HTR-8/SVneo (cell line): ENCODE results near the gene LCN1.

ENCODE experiments used
- DNase-seq: peaks from one replicate; pipeline ENCODE4 v3.0.0; 2011; ENCODE audit warnings: low spot score, mixed read lengths; ENCODE audit not compliant: insufficient read length
- FAIRE-seq: peaks from 2 replicates; lab custom pipeline; 2011; peaks lifted over from hg19 to GRCh38; lab: Jason Lieb, UNC

LCN1 gene

GRCh38 chr9:135562235-135562745 lies 41.0 kb downstream of the LCN1 start:
- FAIRE-seq (no peak), DNase-seq (no peak)

- FAIRE-seq: no peak
These were observed 41.8 kb downstream of the LCN1 start for GRCh38 chr9:135563039-135563476.

GRCh38 chr9:135563858-135564257 lies 42.6 kb downstream of the LCN1 start:
- FAIRE-seq (no peak), DNase-seq (no peak)

More at GRCh38 chr9:135563039-135563476, 41.8 kb downstream of the LCN1 start:
- DNase-seq: no peak

- FAIRE-seq (no peak), DNase-seq (no peak)
These were observed 43.9 kb downstream of the LCN1 start for GRCh38 chr9:135565141-135565628.

GRCh38 chr9:135565636-135566035 lies 44.4 kb downstream of the LCN1 start:
- FAIRE-seq (no peak), DNase-seq (no peak)

GRCh38 chr9:135566552-135566951 lies 45.3 kb downstream of the LCN1 start:
- no peak for DNase-seq
- FAIRE-seq: no peak

GRCh38 chr9:135567311-135567710 lies 46.1 kb downstream of the LCN1 start:
- DNase-seq (no peak), FAIRE-seq (no peak)

- DNase-seq (no peak), FAIRE-seq (no peak)
These were observed 46.8 kb downstream of the LCN1 start for GRCh38 chr9:135568026-135568425.

- FAIRE-seq: no peak
These were observed 49.2 kb downstream of the LCN1 start for GRCh38 chr9:135570456-135570855.

GRCh38 chr9:135572233-135572632 lies 51.0 kb downstream of the LCN1 start:
- FAIRE-seq (no peak), DNase-seq (no peak)

More at GRCh38 chr9:135570456-135570855, 49.2 kb downstream of the LCN1 start:
- DNase-seq: no peak

GRCh38 chr9:135573124-135573523 lies 51.9 kb downstream of the LCN1 start:
- DNase-seq (no peak), FAIRE-seq (no peak)

GRCh38 chr9:135574331-135574730 lies 53.1 kb downstream of the LCN1 start:
- DNase-seq: no peak
- no peak for FAIRE-seq

- DNase-seq (no peak), FAIRE-seq (no peak)
These were observed 53.7 kb downstream of the LCN1 start for GRCh38 chr9:135574943-135575342.
